Esophagus squamous epithelium (tissue), 5 donors: ENCODE data around the gene CRYGB. TPM values are rescaled to one million over a fixed set of nuclear protein-coding genes. Genes with fewer than 3 reads are reported as not detected.
A peak's percentile ranks its signal among the peaks of the same experiment; 100 is the strongest.

ENCODE experiments used
- DNase-seq: peaks from one replicate; lab custom pipeline; 2025; lab: John Stamatoyannopoulos, UW
- H3K27ac ChIP-seq, 4 donors: fragments of 200-600 bp; sonication (generic); one replicate each; pipeline ENCODE4 v1.5.1; 2016 to 2019; ENCODE audit warnings: mild to moderate bottlenecking in 1 of 4
- H3K27me3 ChIP-seq, 4 donors: fragments of 200-600 bp; sonication (generic); 1 replicate in 3 of 4; 2 replicates in 1 of 4; pipeline versions ENCODE4 v1.5.1 to v1.6.0; 2017 to 2021; ENCODE audit warnings: antibody characterized with exemption in 1 of 4
- H3K36me3 ChIP-seq, 3 donors: fragments of 200-600 bp; sonication (generic); one replicate each; pipeline ENCODE4 v1.5.1; 2016 to 2019
- H3K4me1 ChIP-seq, 3 donors: fragments of 200-600 bp; sonication (generic); one replicate each; pipeline ENCODE4 v1.5.1; 2017 to 2019
- H3K4me3 ChIP-seq, 4 donors: fragments of 200-600 bp; sonication (generic); 1 replicate in 3 of 4; 2 replicates in 1 of 4; pipeline ENCODE4 v1.5.1; 2016 to 2019; ENCODE audit warnings: mild to moderate bottlenecking in 2 of 4, moderate library complexity in 1 of 4
- H3K9me3 ChIP-seq, 3 donors: fragments of 200-600 bp; sonication (generic); one replicate each; pipeline ENCODE4 v1.5.1; 2016 to 2019
- POLR2A ChIP-seq, 4 donors: fragments of 450-650 bp; IDR thresholded peaks; one replicate each; pipeline ENCODE4 v1.6.1; 2017; ENCODE audit warnings: antibody characterized with exemption in 4 of 4, mild to moderate bottlenecking in 4 of 4, moderate library complexity in 3 of 4
- WGBS, 2 donors: methylation state at CpG; one replicate each; pipeline ENCODE4 v1.1.5; 2018; 5-methylcytosine and 5-hydroxymethylcytosine counted together
- intact Hi-C: fragments of 100-400 bp; cut with DNase I; formaldehyde crosslinking; loops from one replicate; pipeline ENCODE4 v1.15.0; 2022
- total RNA-seq, 4 donors: library from RNA; depleted of rRNA; stranded (reverse); fragments of >200 nt; gene quantifications; one replicate each; pipeline ENCODE4 v1.1.0, GENCODE V29; 2016
- TF ChIP-seq, protein P1 (sequence below), 6 experiments: fragments of 450-650 bp in 4 of 6; fragments of 200-600 bp in 2 of 6; sonication (generic) in 2 of 6; IDR thresholded peaks; one replicate each; pipeline ENCODE4 v1.5.1; 2016 to 2019; ENCODE audit warnings: antibody characterized with exemption in 6 of 6, mild to moderate bottlenecking in 4 of 6, moderate library complexity in 4 of 6
- donor health status: DM: yes; HTN: yes; CAD: no.

The CRYGB gene
- total RNA-seq, 4 donors from 2014 or later: not detected

DNA sequence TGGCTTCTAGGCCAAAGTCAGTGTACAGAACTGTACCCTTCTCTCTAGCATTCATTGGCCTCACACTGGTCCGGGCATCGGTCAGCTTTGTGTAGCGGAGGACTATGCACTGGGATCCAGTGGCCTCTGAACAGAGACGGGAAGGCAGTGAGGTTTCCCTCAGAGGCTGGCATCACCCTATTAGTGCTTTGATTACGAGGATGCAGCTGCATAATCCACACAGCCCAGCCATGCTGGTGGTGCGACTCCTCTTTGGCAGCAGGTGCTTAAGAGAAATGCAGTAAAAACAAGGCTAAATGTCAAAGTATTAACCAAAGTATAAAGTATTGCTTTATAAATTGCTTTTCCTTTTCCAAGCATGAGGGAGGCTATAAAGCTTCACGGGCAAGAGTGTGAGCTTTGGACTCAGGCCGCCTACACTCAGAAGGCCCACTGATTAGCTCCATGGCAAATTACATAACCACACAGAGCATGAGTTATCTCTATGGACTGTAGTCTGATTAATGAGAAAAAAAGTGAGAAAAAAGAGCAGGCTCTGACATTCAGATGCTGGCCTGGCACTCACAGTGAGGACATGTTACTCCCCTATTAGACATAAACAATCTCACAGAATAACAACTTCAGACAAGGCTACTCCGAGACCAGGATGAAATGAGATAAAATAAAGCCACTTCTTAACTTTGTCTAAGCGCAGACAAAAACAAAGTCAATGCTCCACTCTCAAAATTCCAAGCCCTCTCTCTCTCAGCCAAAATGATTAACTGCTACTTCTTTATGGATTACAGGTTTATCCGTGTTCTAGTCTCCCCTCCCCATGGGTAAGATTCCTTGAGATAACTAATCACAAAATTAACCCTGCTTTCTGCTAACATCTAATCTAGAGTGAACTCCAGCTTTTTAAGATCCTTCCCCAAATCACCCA lies 9.9 kb downstream of the CRYGB start:
- H3K27me3 ChIP-seq: peaks cover 0 to 3% (median 0%) of the 10 kb centered on the region in 4 donors
- H3K27ac ChIP-seq: peak overlapping the region in 2 of 4 donors; percentile 38 to 50
- WGBS, 2 donors: 65 to 74% methylated on average over 7 to 9 of the region's 11 CpGs
- no peak overlapping the region for H3K4me3 ChIP-seq
- no peak for DNase-seq
- no peaks in the 10 kb centered on the region for H3K36me3 ChIP-seq
- TF ChIP-seq, protein P1, sequence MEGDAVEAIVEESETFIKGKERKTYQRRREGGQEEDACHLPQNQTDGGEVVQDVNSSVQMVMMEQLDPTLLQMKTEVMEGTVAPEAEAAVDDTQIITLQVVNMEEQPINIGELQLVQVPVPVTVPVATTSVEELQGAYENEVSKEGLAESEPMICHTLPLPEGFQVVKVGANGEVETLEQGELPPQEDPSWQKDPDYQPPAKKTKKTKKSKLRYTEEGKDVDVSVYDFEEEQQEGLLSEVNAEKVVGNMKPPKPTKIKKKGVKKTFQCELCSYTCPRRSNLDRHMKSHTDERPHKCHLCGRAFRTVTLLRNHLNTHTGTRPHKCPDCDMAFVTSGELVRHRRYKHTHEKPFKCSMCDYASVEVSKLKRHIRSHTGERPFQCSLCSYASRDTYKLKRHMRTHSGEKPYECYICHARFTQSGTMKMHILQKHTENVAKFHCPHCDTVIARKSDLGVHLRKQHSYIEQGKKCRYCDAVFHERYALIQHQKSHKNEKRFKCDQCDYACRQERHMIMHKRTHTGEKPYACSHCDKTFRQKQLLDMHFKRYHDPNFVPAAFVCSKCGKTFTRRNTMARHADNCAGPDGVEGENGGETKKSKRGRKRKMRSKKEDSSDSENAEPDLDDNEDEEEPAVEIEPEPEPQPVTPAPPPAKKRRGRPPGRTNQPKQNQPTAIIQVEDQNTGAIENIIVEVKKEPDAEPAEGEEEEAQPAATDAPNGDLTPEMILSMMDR (IDR thresholded peaks at IDR 0.05): no peak
- no peak for TF ChIP-seq POLR2A (IDR thresholded peaks at IDR 0.05)
- intact Hi-C loops: no loop called here
- no peaks in the 10 kb centered on the region for H3K9me3 ChIP-seq
- H3K4me1 ChIP-seq: peaks cover 0 to 23% (median 5%) of the 10 kb centered on the region in 3 donors

DNA sequence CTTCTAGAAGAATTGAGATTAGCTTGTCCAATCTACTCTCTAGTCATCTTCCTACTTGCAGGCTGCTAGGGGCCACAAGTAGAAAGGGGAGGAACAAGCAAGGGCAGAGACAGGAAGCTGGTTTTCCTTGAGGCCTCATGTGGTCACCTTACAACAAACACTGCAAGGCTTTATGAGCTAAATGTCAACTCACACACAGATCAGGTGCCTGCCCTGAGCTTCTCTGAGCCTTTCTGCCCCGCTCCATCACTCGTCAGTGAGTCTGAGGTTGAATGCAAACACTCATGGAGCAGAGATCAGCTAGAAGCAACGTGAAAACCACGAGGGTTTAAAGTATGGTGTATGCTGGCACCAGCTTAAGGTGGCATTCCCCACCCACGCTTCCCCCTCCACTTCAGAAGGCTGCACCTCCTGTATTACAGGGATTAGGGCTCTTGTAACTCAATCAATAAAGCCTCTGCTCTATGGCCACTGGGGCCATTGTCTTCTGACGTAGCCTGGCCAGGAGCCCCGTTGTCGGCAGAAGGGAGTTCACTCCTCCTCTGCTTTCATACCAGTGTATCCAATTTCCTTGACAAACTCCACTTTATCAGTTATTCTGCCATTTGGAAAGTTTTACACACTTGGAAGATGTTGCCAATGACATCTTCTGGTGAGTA lies 10.9 kb downstream of the CRYGB start:
- Histone ChIP-seq H3K27me3 (peaks cover 0 to 3% (median 0%) of the 10 kb centered on the region in 4 donors), H3K27ac (no peak overlapping the region), H3K4me1 (peaks cover 0 to 30% (median 5%) of the 10 kb centered on the region in 3 donors), H3K4me3 (no peak overlapping the region), H3K36me3 (no peaks in the 10 kb centered on the region), H3K9me3 (no peaks in the 10 kb centered on the region)
- 27 to 44% methylated on average over 5 to 7 of the region's 8 CpGs for WGBS, 2 donors
- intact Hi-C loops: no loop called here
- TF ChIP-seq POLR2A (IDR thresholded peaks at IDR 0.05): no peak
- TF ChIP-seq, protein P1 (IDR thresholded peaks at IDR 0.05): no peak
- DNase-seq: no peak

DNA sequence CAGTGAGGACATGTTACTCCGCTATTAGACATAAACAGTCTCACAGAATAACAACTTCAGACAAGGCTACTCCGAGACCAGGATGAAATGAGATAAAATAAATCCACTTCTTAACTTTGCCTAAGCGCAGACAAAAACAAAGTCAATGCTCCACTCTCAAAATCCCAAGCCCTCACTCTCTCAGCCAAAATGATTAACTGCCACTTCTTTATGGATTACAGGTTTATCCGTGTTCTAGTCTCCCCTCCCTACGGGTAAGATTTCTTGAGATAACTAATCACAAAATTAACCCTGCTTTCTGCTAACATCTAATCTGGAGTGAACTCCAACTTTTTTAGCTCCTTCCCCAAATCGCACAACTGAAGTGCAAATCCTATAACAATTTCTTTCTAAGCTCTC lies 15.2 kb downstream of the CRYGB start:
- no peaks in the 10 kb centered on the region for H3K36me3 ChIP-seq
- TF ChIP-seq, protein P1 (IDR thresholded peaks at IDR 0.05): no peak
- no peak for TF ChIP-seq POLR2A (IDR thresholded peaks at IDR 0.05)
- DNase-seq: no peak
- no peak overlapping the region for H3K4me3 ChIP-seq
- peaks cover 0 to 22% (median 0%) of the 10 kb centered on the region in 3 donors for H3K4me1 ChIP-seq
- no peaks in the 10 kb centered on the region for H3K9me3 ChIP-seq
- intact Hi-C loops: no loop called here
- no peak overlapping the region for H3K27ac ChIP-seq
- H3K27me3 ChIP-seq: peaks cover 0 to 17% (median 0%) of the 10 kb centered on the region in 4 donors
- 50 to 56% methylated on average over 6 of the region's 6 CpGs for WGBS, 2 donors

DNA sequence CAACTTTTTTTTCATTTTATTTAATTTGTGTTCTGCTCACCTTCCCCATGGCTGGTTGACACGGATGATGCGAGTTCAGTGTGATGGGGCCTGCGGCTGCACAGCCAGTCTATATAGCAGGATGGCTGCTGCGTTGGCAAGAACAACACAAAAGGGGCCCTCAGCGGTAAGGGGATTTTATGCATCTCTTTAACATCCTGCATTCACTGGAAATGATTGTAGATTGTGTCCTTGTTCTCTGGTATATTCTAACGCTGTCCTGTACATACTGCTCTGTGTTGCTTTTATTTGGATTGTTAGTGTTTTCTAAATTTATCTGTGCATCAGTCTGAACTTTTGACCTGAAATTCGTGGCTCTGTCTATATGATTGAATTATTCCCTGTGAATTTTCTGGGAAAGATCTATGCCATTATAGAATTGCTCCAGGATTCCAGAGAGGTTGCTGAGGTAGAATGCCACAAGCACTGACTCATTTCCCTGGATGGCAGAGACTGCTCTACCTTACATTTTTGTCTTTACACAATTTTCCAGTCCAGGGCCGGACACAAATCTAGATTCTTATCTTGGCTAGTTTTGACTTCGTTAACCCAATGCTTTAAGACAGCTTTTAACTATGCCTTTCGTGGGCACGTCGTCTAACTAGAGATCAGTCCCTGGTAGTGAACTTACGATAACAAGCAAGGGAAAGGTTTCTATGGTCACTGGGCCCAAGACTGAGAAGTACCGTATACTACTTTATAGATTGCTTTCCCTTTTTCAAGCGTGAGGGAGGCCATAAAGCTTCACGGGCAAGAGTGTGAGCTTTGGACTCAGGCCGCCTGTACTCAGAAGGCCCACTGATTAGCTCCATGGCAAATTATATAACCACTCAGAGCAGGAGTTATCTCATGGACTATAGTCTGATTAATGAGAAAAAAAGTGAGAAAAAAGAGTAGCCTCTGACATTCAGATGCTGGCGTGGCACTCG lies 15.9 kb downstream of the CRYGB start, which contains the start of gene CRYGC:
TSS of gene CRYGC (minus strand) at position 85 of the 968 bp plus-strand sequence. CDS start at position 49, 36 bp downstream.
- intact Hi-C loops: no loop called here

More for the DNA sequence above, 15.9 kb downstream of the CRYGB start, which contains the start of gene CRYGC:
- TF ChIP-seq POLR2A (IDR thresholded peaks at IDR 0.05): no peak
- TF ChIP-seq, protein P1 (IDR thresholded peaks at IDR 0.05): no peak
- WGBS, 2 donors: 71 to 79% methylated on average over 19 of the region's 19 CpGs
- no peak within 1 kb of the TSS for H3K27ac ChIP-seq
- H3K27me3 ChIP-seq: peaks cover 0 to 24% (median 0%) of the 10 kb centered on the region in 4 donors
- H3K4me3 ChIP-seq: no peak within 1 kb of the TSS
- DNase-seq: no peak
- no peaks in the 10 kb centered on the region for H3K9me3 ChIP-seq
- no peaks in the 10 kb centered on the region for H3K36me3 ChIP-seq
- H3K4me1 ChIP-seq: peaks cover 0 to 17% (median 0%) of the 10 kb centered on the region in 3 donors
